NOMO-1 (cell line): ENCODE results near the gene DLGAP4.

Source experiments
- DNase-seq, 2 experiments: peaks; one replicate each; lab custom pipeline; 2025; ENCODE audit not compliant: unreplicated experiment in 2 of 2; lab: John Stamatoyannopoulos, UW

DLGAP4 gene

DNA sequence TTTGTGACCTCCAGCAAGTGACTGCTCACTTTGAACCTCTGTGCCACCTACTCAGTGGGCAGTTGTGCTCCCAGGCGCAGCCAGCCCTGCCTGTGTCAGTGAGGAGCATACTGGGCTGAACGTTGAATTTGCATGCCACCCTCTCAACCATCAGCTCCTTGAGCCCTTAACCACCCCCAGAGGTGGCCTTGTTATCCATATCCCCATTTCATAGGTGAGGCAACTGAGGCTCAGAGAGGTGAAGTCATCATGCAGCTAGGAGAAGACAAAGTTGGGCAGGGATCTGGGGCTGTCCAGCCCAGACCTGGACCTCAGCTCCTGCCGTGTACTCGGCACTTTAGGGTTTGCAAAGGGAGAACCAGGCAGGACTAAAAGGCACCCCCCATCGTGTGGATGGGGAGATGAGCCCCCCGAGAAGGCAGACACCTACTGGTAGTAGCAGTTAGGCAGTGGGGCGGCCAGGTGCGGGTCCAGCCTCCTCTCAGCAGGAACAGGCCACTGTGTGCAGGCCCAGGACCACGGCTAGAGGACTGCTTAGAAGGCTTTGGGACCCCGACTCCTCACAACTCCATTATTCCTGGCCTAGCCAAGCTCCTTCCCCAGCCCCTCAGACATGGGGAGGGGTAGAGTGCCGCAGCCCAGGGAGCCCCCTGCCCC is 134.4 kb downstream of the DLGAP4 start:
- DNase-seq: no peak

DNA sequence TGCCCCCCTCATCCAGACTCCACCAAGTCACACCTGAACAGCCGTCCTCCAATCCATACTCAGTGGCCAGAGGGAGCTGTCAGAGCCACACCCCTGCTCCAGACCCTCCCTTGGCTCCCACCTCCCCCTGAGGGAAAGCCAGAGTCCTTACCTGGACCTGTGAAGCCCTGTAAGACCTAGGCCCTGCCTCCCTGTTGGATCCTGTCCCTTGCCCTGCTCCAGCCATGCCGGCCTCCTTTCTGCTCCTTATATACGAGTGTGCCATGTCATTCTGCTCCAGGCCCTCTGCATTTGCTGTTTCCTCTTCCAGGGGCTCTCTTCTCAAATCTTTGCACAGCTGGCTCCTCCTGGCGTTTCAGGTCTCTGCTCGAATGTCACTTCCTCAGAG is 134.9 kb downstream of the DLGAP4 start:
- DNase-seq: peak in 1 of 2 experiments; percentile 17

DNA sequence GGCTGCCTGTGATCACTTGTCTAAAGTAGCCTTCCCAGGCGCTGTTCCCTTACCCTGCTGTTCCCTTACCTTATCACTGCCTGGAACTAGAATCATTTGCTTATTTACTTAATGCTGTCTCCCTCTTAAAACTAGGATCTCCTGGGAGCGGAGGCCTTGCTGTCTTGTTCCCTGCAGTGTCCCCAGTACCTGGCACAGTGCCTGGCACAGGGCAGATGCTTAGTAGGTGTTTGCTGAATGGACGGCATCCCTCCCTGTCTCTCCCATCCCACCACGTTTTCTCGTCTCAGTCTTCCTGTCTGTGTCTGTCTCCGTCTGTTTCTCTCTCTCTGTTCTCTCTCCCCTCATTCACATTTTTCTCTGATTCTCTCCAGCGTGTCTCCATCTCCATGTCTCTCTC is 135.3 kb downstream of the DLGAP4 start:
- no peak for DNase-seq

DNA sequence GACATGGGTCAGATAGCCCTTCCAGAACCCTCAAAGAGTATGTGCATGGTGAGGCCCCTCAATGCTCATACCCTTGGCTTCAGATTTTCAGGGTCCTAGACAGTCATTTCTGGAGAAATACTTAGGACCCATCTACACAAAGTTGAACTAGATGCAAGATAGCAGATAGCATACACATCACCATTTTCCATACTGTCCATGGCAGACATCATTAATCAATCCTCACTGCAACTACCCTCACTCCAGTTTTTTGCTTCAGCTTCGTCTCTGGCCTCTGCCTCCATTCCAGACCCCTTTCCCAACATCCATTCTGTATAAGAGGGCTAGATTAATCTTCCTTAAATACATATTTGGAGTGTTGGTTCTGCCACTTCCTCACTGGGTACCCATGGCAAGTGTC is 139.7 kb downstream of the DLGAP4 start:
- no peak for DNase-seq

DNA sequence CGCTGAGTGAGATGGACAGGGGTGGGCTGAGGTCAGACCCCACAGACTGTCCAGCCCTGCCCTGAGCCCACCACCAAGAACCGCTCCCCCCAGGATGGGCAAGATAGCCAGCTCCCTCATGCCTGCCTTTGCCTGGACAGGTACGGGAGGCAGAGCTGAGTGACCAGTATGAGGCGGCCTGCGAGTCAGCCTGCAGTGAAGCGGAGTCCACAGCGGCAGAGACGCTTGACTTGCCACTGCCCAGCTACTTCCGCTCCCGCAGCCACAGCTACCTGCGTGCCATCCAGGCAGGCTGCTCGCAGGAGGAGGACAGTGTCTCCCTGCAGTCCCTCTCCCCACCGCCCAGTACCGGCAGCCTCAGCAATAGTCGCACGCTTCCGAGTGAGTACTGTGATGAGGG is 140.4 kb downstream of the DLGAP4 start:
- no peak for DNase-seq

DNA sequence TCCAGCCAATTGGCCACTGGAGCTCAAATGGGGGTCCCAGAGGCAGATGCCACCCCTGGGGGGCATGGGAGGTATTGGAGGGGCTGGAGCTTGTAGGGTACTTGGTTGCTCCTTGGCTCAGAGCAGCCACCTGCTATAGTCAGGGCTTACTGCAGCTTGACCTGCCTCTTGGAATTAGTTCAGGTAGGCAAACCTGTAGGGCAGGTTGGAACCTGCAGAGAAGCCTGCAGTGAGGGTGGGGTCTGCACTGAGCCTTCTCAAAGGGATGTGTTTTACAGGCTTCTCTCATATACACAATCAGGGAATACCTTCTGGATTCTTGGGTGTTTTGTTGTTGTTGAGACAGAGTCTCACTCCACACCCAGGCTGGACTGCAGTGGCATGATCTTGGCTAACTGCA is 141.0 kb downstream of the DLGAP4 start:
- no peak for DNase-seq

DNA sequence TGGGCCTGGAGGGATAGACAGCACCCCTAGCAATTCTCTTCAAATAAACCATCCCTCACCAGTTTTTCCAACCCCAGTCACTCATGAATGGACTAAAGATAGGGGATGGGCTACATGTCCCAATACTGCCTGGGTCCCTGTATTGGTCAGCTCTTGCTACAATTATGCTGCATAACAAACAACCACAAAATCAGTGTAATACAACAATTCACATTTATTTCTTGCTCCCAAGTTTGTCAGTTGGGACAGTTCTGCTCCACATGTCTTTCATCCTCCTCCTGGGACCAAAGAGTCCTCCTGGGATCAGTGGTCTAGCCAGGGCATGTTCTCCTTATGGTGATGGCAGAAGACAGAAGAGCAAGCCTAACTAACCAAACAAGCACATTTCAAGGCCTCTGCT is 143.5 kb downstream of the DLGAP4 start:
- DNase-seq: no peak

DNA sequence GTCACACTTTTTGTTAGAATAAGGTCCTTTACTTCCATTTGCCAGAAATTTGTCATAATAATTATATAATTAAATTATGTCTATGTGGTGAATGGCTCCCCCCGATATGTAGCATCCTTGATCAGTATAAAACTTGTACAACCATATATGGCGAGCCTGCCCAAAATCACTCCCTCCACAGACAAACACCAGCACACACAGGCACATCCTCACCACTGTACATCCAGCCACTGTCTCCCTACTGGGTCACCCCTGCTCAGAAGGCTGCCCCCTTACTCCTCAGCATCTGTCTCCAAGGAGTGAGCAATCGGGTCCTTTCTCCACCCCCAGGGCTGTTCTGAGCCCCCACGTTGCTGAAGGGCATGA is 148.2 kb downstream of the DLGAP4 start:
- no peak for DNase-seq

DNA sequence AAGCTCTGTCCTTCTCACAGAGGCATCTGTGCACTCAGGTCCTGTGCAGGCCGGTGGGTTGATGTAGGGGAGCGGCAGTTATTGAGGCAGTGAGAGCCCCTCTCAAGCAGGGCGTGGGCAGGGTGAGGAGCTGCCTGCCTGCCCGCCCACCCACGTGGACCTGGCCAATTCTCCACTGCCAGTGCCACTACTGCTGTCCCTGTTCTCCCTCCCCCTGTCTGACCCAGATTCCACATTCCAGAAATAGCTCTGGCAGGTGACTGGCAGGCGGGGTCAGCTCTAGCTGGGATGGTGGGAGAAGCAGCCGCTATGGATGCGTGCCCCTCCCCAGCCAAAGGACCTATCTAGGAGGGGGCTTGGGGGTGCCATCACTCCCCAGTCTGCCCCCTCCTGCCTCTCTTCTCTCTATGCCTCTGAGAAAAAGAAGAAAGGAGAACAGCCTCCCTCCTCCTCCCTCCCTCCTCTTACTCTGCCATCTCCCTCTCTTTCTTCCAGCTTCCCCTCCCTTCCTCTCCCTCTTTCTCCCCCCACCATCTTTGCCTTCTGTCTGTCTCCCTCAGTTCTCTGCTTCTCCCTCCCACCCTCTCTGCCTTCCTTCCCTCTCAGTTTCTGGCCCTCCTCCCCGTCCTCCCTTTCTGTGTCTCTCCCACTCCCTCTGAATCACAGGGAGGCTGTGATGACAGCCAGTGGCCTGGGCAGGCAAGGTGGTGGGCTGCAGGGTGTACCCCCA is 148.7 kb downstream of the DLGAP4 start:
- DNase-seq: no peak

DNA sequence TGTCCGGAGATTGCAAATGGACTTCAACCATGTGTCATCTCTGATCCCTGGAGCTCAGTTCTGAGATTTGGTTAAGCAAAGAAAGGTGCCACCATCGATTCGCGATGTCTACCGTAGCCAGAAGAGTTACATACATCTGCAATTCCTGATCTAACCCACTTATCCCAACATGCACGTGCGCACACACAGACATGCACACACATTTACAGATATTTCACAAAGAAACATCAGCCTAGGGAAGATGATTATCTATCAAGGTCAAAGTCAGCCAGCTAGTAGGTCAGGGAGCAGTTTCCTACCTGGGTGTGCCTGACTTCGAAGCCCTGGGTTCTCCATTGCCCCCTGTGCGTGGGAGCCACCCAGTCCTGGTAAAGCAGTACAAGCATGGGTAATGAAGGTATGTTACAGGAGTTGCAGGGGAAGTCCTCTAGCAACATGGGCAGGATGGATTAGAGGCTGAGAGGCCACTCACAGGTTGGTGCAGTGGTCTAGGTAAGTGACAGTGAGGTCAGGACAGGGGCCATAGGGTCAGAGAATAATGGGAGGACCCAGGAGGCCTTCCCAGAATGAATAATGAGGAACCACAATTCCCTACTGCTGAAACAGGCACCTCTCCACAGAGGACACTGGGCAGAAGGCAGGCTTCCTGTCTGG is 150.0 kb downstream of the DLGAP4 start:
- DNase-seq: no peak

DNA sequence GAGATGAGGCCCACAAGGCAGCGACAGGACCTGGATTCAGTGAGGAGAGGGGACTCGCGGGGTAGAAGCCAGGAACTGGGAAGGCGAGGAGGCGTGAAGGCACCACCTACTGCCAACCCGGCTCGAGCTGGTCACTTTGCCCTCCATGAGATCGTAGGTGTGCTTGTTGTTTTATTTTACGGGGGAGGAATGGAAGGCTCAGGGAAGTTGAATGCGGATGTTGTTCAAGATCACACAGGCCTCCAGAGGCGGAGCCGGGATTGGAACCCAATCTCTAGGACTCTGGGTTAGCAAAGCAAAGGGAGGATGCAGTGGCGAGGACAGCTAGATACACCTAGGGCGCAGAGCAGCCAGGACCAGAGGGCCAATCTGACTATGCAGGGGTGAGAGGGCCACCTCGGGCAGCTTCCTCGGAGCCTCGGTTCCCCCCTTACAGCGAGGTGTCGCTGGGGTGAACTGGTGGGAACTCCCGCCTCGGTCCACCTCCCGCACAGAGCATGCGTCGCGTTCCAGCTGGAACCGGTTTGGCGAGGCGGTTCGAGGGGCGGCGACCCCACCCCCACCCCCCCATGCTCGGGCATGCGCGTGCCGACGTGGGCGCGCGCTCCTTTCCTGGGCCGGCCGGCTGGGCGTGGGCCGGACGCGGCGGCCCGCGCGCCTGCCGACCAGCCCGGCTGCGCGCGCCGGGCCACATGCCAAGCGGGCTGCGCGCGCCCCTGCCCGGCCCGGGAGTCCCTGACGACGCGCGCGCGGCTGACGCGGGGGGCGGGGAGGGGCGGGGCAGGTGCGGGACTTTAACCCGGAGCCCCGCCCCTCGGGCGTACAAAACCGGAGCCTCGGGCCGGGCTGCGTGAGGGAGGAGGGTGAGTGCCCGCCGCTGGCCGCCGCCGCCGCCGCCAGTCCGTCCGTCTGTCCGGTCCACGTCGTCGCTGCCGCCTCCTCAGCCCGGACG is 154.8 kb downstream of the DLGAP4 start:
- DNase-seq: peak; percentile 79 to 87

DNA sequence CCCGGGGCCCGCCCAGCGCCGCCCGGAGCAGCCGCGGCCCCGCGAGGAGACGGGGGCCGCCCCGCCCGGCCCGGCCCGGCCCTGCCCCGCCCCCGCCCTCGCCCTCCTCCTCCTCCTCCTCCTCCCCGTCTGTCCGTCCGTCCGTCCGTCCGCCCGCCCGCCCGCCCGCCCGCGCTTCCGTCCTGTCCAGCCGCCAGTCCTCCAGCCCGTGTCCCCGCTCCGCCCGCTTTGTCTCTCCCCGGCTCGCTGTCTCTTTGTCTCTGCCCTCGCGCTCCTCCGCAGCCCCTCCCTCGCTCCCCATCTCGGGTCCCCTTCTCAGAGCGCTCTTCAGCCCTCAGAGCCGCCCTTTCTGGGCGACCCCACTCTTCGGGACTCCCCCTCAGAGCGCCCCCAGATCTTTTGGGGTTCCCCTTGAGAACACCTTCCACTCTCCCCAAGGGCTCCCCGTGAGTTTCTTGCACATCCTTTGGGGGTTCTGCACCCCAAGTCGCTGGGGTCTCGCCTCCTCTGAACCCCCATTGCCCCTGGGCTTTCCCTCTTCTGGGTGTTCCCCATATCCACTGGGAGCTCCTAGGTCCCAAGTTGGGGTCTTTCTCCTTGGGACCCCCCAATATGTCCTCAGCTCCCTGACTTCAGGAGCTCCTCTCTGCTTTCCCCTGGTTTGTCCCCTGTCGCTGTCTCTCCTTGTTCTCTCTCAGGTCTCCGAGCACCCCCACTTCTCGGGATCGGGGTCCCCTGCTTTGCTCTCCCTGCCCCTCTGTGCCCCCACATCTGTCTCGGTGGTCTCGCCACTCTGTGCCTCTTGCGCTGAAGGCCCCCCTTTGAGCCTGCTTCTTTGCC is 155.7 kb downstream of the DLGAP4 start:
- peak; percentile 22 to 51 for DNase-seq

DNA sequence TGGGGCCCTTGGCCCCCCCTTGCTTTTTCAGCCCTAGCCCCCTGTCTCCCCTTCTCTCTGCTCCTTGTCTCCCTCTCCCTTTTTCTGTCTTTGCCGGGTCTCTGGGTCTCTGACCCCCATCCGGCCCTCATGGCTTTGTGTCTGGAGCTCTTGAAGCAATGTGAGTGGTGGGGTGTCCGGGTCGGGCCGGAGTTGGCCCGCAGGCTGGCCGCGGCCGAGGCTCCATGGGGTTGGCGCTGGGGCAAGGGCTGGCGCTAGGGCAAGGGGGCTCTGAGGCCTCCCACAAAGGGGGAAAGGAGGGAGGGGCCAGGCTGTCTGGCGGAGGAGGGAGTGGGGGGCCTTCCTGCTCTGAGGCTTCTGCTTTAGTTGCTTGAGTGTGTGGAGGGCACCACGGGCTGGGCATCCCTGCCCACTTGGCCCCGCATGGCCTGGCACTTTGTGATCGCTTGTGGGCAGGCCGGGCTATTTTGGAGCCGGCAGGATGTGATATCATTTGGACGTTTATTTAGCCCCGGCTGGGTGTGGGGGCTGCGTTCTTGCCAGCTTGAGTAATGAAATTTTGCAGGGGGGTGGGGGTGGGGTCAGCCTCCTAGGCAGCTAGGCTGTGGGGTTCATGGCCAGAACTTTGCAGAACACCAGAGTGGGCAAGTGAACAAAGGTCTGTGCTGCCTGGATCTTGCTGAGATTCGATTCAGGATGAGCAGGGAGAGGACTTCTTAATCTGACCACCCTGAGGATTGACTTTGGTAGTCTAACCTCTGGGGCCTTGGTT is 156.5 kb downstream of the DLGAP4 start:
- DNase-seq: no peak

DNA sequence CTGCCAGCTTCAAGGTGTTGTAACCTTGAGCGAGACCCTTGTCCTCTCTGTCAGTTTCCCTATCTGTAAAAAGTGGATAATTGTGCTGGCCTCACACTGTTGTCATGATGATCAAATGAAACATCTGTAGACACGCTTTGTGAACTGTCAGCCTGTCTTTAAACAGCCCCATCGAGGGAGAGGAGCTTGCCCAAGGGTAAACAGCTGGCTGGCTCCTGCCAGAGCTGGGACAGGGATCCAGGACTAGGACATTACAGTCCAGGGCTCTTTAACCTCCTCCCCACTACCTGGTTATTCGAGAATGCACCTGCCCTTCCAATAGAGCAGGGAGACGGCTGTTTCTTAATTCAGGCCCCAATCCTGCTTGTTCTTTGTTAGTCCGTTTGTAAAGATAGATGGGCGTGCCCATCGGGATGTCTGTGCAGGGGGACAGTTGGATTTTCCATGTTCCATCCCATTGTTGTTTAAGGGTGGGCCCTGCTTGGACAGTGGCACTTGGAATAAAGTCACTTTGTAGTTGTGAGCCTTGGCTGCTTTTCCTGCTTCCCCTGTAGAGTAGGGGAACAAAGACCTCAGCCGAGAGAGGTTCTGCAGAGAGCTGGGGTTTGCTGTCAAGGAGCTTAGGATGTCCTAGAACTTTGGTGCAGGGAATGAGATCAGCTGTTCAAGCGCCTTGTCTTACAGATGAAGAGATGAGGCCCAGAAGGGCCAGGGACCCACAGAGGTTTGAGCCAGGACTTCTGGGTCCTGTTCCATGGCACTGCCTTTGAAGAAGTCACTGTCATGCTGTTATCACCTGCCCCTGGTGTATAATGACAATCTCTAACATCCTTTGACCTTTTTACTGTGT is 157.3 kb downstream of the DLGAP4 start:
- DNase-seq: no peak

DNA sequence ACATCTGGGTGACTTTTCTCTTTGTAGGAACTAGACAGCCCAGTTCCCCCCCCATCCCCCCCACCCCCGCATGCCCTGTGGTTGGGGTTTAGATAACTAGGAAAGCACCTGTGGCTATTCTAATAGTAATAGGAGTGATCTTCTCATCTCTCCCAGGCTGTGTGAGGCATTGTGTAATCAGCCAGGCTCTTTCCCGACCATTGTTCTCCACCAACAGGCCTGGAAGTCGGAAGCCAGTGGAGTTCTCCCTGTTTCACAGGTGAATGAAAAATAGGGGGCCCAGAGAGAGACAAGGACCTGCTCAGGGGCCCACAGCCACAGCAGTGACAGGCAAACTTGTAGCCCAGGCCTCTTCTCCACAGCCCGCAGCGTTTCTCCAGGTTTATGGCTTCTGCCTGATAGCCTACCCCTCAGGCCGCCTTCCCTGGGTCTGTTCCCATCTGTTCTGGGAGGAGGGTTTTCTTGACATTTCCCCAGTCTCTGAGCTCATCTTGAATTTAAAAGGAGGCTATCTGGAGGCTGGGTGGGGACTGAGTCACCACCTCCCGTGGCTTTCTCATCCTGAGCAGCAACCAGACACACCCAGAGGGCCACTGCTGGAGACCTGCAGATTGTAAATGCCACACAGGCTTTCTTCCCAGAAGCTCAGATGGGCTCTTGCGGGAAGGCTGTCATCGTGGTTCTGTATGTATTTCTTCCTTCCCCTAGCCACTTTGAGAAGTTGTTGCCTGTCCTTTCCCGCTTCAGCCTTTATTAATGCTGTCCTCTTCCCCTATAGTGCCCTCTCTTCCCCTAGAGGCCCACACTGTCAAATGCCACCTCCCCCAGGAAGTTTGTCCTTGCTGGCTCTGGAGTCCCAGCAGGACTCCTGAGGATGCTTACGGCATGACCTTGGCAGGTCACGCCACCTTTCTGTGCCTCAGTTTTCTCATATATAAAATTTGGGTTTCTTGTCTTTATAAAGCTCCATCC is 159.3 kb downstream of the DLGAP4 start:
- no peak for DNase-seq

DNA sequence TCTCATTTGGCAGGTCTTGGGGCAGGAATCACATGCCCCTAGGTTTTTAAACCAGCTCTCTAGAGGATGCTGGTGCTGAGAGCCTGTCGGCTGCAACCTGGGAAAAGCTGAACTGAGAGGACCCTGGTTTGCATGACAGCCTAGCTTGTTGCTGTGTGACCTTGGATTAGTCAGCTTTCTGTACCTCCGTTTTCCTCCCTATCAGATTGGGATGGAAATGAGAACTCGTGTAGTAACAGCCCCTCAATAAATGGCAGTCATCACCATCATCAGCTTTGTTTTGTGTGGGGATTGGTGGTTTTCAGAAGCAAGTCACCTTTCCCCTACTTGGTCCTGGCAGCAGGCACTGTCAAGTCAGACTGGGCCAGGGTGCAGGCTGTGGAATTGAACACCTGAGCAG is 159.9 kb downstream of the DLGAP4 start:
- DNase-seq: no peak
